DMS114 treated with DMSO at 0.1 percent for 48 hours (cell line): Measurements from ENCODE around the gene ZNHIT2.

Experiments used
- DNase-seq: peaks from one replicate; lab custom pipeline; 2025; ENCODE audit not compliant: unreplicated experiment; lab: John Stamatoyannopoulos, UW

Gene ZNHIT2

GRCh38 chr11:65134240-65134951 is 16.9 kb upstream of the ZNHIT2 start, which contains the start of gene SYVN1:
SYVN1 (minus strand) TSS chr11:65134519; CDS start chr11:65133601, 918 bp downstream.
- peak; percentile 76 for DNase-seq

- no peak for DNase-seq
Observed at GRCh38 chr11:65133724-65134123, 16.2 kb upstream of the ZNHIT2 start.

- no peak for DNase-seq
Observed at GRCh38 chr11:65132988-65133700, 15.6 kb upstream of the ZNHIT2 start.

- DNase-seq = no peak
Observed at GRCh38 chr11:65132238-65132987, 14.9 kb upstream of the ZNHIT2 start.

- DNase-seq = no peak
Observed at GRCh38 chr11:65131895-65132237, 14.4 kb upstream of the ZNHIT2 start.

GRCh38 chr11:65131417-65131776 is 13.9 kb upstream of the ZNHIT2 start:
- DNase-seq = no peak

GRCh38 chr11:65130631-65131416 is 13.3 kb upstream of the ZNHIT2 start:
- DNase-seq = no peak

- DNase-seq = no peak
Observed at GRCh38 chr11:65129649-65130441, 12.3 kb upstream of the ZNHIT2 start.

- no peak for DNase-seq
Observed at GRCh38 chr11:65128182-65129145, 11.0 kb upstream of the ZNHIT2 start.

GRCh38 chr11:65127473-65128181 is 10.1 kb upstream of the ZNHIT2 start:
- DNase-seq = no peak

GRCh38 chr11:65126624-65127274 is 9.2 kb upstream of the ZNHIT2 start:
- DNase-seq = no peak

- DNase-seq = no peak
Observed at GRCh38 chr11:65125197-65126056, 7.9 kb upstream of the ZNHIT2 start.

GRCh38 chr11:65124480-65125196 is 7.1 kb upstream of the ZNHIT2 start:
- no peak for DNase-seq

GRCh38 chr11:65121865-65122696 is 4.6 kb upstream of the ZNHIT2 start, which contains the start of the genes FAU and MRPL49:
FAU (minus strand) TSS chr11:65122134; CDS start chr11:65121813, 321 bp downstream.
MRPL49 (plus strand) TSS chr11:65122321; CDS start chr11:65122347, 26 bp downstream.
- peak; percentile 97 for DNase-seq

GRCh38 chr11:65121447-65121864 is 4.0 kb upstream of the ZNHIT2 start:
- DNase-seq = no peak
